Measurements from ENCODE around the gene RASAL1.
"Not testable (repeated sequence)": the region's sequence is repeated elsewhere in the genome, so short reads cannot be mapped to it uniquely, and the experiment has no call there.

Gene RASAL1

GRCh38 chr12:113138826-113139225 lies 3.3 kb upstream of the RASAL1 start:
- DNase-seq, result no peak

DNA sequence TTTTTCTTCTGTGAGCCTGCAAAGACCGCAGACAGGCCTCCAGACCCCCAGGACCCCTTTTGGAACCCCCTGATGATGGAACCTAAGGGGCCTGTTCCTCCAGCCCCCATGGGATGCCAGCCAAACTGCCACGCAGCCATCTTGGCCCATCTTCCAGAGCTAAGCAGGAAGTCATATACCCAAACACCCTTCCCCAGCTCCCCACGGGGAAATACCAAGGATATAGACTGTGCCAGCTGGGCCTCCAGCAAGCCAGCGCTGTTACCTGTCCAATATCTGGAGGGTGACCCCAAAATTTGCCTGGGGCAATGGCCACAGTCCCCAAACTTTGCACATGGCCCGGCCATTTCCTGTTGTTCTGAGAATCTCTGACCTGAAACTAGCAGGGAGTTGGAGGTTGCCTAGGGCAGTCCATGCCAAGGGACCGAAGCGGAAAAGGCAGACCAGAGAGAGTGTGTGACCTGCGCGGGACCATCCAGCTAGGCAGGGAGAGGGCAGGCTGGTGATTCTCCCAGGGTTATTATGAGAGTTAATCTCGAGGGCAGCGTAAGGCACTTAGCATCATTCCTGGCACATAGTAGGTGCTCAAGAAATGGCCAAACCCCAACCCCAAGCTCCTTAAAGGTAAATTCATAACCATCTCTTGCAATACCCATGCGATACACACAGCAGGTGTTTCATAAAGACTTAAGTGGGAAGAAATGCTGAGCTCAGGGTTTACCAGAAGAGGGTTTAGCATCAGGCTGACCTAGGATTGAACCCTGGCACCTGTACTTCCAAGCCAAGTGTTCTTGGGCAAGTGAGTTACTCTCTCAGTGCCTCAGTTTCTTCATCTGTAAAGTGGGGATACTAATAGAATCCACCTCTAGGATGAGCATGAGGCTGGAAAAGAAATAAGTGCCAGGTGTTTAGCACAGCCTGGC lies 2.6 kb upstream of the RASAL1 start:
- no peak for DNase-seq

GRCh38 chr12:113136990-113137511 lies 1.5 kb upstream of the RASAL1 start:
- no peak for DNase-seq

GRCh38 chr12:113136128-113136989 lies 798 bp upstream of the RASAL1 start:
- peak; percentile 14 for DNase-seq

DNA sequence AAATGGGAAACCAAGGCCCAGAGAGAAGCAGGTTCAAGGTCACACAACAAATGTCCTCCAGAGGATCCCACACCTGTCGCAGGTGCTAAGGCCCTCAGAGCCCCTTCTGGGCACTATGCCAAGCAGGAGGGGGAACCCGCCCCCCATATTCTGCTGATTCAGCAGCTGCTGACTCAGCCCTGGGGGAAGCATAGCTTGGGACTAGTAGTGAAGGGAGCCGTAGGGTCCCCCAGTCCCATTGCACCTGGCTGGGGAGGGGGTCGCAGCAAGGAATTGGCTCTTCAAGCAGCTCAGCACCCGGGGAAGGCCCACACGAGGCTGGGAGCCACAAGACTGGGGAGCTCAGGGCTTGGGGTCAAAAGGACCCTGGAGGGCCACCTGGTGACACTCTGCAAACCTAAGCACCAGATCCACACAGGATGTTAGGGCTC lies 1.0 kb downstream of the RASAL1 start:
- DNase-seq, result no peak

GRCh38 chr12:113134071-113134470 lies 1.5 kb downstream of the RASAL1 start:
- no peak for DNase-seq

DNA sequence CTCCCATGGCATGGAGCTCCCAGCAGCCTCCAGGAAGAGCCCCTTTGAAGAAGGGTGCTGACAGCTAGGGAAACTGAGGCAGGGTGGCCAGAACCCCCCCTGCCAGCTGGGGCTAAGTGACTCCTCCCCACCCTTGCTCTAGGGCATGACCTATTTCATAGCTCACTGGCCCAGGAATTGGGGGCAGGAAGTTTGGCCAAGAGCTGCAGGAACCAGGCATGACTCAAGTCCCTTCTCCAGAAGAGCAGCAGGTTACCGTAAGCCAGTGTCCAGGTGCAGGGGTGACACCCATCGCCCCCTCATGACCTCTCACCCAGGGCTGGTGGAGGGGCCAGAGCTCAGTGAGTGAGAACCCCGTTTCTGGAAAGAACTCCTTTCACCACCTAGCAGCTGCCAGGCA lies 1.9 kb downstream of the RASAL1 start:
- no peak for DNase-seq

- DNase-seq, result no peak
Observed at GRCh38 chr12:113133036-113133435, 2.5 kb downstream of the RASAL1 start.

DNA sequence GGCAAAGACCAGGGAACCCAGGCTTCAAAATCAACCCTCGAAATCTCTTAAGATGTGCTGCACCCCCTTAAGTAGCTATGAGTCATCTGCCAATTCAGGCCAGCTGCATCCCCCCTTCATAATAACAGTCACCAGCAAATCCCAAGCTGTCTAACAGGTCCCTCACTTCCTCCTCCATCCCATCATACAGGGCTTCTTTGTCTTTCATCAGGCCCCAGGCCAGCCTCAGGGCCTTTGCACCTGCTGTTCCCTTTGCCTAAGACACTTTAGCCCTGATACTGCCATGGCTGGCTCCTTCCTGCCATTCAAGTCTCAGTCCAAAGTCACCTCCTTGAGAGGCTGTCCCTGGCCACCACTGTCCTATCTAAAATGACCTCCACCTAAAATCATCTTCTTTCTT lies 4.0 kb downstream of the RASAL1 start:
- no peak for DNase-seq

- no peak for DNase-seq
Observed at GRCh38 chr12:113130457-113131135, 5.0 kb downstream of the RASAL1 start.

DNA sequence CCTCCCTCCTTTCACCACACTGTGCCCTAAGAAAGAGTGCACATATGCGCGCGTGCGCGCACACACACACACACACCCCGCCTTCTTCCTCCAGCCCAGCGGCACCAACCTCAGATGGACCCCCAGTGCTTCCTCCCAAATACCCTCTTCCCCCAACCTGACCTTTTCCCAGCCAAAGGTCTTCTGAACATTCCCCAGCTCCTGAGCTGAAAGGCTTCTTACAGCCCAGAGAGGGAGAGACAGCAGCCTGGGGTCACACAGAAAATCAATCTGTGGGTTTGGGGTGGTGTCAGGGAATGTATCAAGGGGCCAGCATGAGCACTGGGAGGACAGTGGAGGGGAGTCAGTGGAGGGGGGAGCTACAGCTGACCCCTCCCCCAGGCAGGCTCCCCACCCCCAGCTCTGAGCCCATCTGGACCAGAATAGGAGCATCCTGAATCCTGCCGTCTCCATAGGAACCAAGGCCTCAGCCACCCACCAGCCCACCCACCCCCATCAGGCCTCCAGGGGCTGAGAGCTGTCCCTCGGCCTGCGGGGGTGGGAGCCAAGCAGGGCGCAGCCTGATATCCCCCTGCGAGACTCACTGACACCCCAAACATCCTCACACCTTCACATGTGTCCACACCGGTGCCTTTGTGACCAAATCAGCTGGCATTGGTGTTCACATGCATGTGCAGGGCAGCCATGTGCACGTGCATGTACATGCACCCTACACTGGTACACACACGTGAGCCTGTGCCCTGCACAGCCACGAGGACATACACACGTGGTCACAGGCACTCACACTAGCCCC lies 5.7 kb downstream of the RASAL1 start:
- DNase-seq, result no peak

DNA sequence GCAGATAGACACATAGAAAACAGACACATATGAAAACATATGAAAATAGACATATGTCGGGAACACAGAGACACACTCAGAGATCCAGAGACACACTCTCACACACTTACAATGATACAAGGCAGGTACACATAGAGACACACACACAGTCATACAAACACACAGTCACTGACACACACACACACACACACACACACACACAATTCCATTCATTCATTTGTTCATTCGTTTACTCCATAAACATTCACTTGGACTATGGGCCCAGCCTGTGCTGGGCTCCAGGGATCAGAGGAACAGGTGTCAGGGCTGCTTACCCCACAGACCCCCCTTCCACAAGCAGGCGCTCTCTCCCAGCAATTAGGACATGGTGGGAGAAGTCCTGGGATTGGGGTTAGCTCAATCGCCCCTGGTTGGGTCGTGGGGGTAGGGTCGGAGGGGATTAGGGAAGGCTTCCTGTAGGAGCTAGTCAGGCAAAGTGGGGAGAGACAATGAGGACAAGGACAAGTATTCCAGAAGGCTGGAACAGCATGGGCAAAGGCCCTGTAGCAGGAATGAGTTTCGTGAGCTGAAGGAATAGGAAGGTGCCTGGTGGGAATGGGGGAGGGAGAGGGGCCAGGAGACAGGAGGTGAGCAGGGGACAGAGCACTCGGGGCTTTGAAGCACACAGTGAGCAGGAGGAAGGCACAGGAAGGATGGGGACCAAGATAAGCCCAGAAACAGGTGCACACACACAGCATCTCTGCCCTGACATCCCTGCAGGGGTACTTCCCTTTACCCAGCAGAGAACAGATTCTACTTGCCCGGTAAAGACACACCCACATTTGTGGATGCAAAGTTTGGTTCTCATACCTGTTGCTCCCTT lies 6.5 kb downstream of the RASAL1 start:
- no peak for DNase-seq

- DNase-seq, result no peak
Observed at GRCh38 chr12:113127791-113128199, 7.8 kb downstream of the RASAL1 start.

- DNase-seq, result no peak
Observed at GRCh38 chr12:113120670-113121370, 14.7 kb downstream of the RASAL1 start.

DNA sequence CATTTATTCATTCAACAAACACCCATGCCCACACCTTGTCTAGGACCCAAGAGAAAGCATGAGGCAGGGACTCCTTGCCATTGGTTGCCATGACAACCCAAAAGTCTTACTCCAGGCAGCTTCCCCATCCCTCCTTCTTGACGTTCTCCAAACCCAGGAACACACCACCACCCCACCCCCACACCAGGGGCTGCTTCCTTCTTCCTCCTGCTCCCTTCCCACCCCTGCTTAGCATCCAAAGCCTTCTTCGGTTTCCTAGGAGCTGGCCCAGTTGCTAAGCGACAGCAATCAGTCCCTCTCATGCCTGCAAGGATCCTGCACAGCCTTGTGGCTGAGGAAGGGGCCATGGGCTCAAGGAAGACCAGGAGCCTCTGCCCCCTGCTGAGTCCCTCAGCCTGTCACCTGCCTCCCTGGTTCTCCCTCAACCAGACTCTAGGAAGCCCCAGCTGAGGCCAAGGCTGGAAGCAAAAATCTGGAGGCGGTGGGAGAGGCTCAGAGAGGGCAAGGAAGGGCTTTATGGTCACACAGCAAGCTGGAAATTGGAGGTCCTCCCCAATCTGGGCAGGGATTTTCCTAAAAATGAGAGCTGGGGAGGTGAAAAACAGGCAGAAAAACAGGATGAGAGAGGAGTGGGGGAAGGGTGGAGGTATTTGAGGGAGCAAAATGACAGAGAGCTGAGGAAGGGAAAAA lies 15.4 kb downstream of the RASAL1 start:
- no peak for DNase-seq

GRCh38 chr12:113118142-113118541 lies 17.4 kb downstream of the RASAL1 start:
- DNase-seq, result no peak

DNA sequence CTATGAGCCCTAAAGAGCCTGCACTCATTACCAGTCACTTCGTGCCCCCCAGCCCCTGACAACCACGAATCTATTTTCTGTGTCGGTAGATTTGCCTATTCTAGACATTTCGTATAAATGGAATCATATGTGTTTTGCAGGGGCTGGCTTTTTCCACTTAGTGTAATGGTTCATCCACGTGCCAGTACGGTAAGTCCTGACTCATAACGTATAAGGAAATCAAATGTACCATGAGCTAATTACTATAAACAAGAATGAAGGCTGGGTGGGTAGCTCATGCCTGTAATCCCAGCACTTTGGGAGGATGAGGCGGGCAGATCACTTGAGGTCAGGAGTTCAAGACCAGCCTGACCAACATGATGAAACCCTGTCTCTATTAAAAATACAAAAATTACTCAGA lies 17.9 kb downstream of the RASAL1 start:
- DNase-seq, result not testable (repeated sequence)

- DNase-seq, result no peak
Observed at GRCh38 chr12:113116875-113117274, 18.7 kb downstream of the RASAL1 start.

DNA sequence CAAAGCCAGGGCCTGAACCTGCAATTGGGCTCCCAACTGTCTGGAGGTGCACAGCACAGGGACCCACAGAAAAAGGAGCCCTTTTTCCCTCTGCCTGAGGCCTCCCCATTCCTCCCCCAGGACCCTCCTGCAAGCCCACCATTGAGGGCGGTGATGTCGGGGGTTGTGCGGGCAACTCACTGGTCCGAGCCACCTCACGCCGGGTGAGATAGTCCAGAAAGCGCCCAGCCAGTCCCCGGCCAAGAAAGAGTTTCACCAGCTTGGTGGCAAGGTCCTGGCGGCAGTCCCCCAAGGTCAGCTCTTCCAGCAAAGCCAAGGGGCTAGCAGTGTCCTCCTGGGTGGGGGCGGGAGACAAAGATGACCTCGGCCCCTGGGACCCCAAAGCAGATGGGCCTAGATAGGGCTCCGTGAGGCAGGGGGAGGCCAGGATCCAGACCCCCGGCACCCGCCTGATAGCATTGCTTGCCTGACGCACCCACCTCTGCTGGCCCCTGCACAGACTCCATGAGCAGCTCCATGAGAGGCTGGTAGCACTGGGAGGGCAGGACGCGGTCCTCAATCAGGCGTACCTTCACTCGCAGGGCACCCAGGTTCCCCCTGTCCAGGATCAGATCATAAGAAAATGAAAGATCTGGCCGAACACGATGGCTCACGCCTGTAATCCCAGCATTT lies 20.0 kb downstream of the RASAL1 start:
- DNase-seq, result no peak
